Right renal cortex interstitium (tissue), 3 donors: ENCODE data around the gene MS4A1. TPM values are rescaled to one million over a fixed set of nuclear protein-coding genes. Genes with fewer than 3 reads are reported as not detected.
"Not testable (repeated sequence)": the region's sequence is repeated elsewhere in the genome, so short reads cannot be mapped to it uniquely, and the experiment has no call there.

Experiments
- DNase-seq, 3 donors: peaks; one replicate each; pipeline ENCODE4 v3.0.0-alpha.2; 2013; ENCODE audit warnings: low read depth in 3 of 3, low spot score in 2 of 3
- polyA plus RNA-seq, 3 donors: library from polyadenylated mRNA; unstranded; fragments of 120-200 nt; gene quantifications; one replicate each; pipeline ENCODE4 v1.2.1, GENCODE V29; 2013; ENCODE audit not compliant: insufficient read length in 3 of 3

MS4A1 gene
- polyA plus RNA-seq = 1 to 10 TPM in 1 of 3 donors, under 1 TPM in 2; 0.32 to 1.3 (median 0.35) TPM

- no peak for DNase-seq
Measured at GRCh38 chr11:60455531-60456042, at the start of gene MS4A1. TSS of gene MS4A1 (plus strand) at chr11:60455847. CDS start at chr11:60462375, 6,528 bp downstream.

GRCh38 chr11:60420015-60420414, 35.6 kb upstream of the MS4A1 start:
- DNase-seq = no peak

GRCh38 chr11:60422609-60423008, 33.0 kb upstream of the MS4A1 start:
- DNase-seq = no peak

DNA sequence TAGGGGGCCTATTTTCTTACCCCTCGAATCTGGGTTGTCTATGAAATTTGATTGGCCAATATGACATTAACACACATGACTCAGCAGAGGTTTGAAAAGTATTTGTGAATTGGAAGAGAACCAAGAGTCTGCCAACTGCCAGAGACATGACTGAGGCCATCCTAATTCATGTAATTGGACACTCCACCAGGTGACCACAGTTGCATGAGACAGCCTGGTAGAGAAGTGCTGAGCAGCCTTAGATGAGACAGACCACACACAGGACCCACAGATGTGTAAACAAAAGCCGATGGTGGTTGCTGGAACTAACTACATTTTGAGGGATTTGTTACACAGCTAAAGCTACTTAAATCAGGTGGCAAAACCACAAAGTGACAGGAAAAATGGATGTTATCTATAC, 27.1 kb upstream of the MS4A1 start:
- no peak for DNase-seq

DNA sequence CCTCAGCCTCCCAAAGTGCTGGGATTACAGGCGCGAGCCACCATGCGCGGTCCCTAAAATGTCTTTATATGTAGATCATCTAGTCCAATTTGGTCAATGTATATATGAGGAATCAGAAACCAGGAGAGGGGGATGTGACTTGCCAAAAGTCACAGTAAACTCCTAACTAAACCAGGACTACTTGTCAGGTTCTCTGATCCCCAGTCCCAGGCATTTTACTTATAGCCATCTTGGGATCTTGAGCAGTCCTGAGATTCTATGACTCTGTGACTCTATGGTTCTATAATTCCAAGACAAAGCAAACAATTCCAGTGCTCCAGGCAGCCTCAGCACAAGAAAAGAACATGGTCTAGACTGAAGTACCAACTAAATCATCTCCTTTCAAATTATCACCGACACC, 26.4 kb upstream of the MS4A1 start, which contains the start of gene MS4A5:
Gene MS4A5, plus strand, starts transcription at position 301 of the 400 bp plus-strand sequence. CDS start 103 bp downstream, outside the sequence.
- no peak for DNase-seq

DNA sequence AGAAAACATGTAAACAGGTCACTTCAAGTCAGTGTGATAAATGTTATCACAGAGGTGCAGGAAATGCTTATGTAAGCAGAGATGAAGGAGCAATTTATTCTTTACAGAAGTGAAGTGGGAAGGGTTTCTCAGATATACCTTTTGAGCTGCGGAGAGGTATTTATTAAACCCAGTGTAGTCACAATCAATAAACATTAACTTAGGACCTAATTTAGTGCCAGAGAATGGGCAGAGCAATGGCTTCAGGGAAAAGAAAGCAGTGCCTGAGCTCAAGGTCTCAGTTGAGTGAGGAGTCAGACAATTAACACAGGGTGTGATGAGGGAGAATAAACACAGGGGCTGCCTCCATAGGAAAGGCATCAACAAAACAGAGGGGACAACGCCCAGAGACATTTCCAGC, 24.4 kb upstream of the MS4A1 start:
- DNase-seq = no peak

DNA sequence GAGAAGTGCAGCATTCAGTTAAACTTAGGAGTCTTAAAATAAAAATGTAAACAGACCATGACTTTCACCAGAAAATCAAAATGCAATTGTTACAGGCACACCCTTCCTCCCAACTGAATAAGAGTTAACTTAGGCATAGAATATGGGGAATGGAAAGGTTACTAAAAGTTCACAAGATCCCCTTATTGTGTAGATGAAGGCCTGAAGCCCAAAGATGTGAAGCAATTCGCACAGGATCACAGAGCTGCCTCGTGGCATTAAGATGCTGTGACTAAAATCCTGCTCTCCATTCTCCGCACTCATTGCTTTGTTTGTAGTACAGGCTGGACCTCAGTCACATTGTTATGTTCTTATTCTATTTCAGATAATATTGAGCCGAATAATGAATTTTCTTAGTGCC, 22.2 kb upstream of the MS4A1 start:
- DNase-seq = no peak

GRCh38 chr11:60447070-60447469, 8.6 kb upstream of the MS4A1 start:
- DNase-seq = no peak

- DNase-seq = no peak
Measured at GRCh38 chr11:60447846-60448245, 7.8 kb upstream of the MS4A1 start.

DNA sequence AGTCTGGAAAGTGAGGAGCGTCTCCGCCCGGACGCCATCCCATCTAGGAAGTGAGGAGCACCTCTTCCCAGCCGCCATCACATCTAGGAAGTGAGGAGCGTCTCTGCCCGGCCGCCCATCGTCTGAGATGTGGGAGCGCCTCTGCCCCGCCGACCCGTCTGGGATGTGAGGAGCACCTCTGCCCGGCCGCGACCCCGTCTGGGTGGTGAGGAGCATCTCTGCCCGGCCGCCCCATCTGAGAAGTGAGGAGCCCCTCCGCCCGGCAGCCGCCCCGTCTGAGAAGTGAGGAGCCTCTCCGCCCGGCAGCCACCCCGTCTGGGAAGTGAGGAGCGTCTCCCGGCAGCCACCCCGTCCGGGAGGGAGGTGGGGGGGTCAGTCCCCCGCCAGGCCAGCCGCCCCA, 4.5 kb upstream of the MS4A1 start:
- DNase-seq = not testable (repeated sequence)

- no peak for DNase-seq
Measured at GRCh38 chr11:60454212-60454611, 1.4 kb upstream of the MS4A1 start.

DNA sequence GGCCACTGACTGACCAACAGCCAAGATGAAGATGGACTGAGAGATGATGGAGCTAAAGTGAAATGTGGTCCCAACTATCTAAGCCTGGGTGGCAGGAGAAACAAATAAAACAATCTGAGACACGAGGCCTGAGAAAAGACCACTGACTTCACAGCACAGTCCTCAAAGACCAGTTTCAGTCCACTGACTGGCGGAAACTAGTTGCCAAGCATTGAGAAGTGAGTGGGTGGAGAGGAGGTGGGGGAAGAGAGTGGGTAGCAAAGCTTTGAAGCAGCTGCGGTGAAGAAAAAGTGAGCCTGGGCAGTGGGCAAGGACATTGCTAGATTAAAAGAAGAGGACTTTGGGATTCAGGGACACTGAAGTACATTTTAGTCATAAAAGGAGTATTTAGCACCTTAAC, 1.9 kb downstream of the MS4A1 start:
- DNase-seq = no peak

- no peak for DNase-seq
Measured at GRCh38 chr11:60459345-60459744, 3.7 kb downstream of the MS4A1 start.

DNA sequence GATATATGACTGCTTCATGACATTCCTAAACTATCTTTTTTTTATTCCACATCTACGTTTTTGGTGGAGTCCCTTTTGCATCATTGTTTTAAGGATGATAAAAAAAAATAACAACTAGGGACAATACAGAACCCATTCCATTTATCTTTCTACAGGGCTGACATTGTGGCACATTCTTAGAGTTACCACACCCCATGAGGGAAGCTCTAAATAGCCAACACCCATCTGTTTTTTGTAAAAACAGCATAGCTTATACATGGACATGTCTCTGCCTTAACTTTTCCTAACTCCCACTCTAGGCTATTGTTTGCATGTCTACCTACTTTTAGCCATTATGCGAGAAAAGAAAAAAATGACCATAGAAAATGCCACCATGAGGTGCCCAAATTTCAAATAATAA, 13.2 kb downstream of the MS4A1 start:
- DNase-seq = no peak

DNA sequence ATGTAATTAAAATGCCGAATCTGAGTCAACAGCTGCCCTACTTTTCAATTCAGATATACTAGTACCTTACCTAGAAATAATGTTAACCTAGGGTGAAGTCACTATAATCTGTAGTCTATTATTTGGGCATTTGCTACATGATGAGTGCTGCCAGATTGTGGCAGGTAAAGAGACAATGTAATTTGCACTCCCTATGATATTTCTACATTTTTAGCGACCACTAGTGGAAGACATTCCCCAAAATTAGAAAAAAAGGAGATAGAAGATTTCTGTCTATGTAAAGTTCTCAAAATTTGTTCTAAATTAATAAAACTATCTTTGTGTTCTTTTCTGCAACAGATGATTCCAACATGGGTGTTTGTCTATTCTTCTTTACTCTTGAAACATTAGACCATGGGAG, 14.1 kb downstream of the MS4A1 start:
- no peak for DNase-seq

- no peak for DNase-seq
Measured at GRCh38 chr11:60477035-60477445, 21.4 kb downstream of the MS4A1 start.

DNA sequence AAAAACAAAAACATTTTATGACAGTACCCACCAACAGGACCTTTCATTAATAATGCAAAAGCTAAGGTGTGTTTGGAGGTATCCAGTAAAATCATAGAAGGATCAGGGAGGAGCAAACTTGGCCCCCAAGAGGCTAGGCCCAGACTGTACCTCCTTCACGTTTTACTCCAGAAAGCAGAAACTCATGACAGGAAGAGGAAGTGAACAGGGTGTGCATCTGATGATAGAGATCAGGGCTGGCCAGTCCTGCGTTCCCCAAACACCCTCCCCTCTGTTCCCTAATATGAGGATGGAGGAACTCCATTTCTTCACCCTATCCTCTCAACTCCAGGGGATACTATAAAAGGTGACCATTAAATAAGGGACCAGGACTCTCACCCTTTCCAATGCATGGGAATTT, 26.7 kb downstream of the MS4A1 start:
- no peak for DNase-seq

- no peak for DNase-seq
Measured at GRCh38 chr11:60485987-60486386, 30.3 kb downstream of the MS4A1 start.

- no peak for DNase-seq
Measured at GRCh38 chr11:60492488-60493009, 36.9 kb downstream of the MS4A1 start, which contains the start of gene MS4A12. TSS of gene MS4A12 (plus strand) at chr11:60492778. CDS start at chr11:60497319, 4,541 bp downstream.

GRCh38 chr11:60493454-60493853, 37.8 kb downstream of the MS4A1 start:
- DNase-seq = no peak

DNA sequence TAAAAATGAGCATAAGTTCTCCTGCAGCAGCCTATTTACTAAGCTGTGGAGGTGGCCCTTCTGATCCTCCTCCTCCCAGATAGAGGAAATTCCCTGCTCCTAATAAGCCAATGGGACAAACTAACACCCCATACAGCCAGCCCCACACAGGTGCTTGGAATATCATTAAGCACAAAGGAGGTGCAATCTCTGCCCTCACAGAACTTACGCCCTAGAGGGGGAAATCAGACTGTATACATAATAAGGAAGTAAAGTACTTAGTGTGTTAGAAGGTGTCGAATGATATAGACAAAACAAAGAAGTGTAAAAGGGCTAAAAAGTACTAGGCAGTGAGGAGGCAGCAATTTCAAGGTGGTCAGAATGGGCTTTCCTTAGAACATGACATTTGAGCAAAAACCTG, 42.8 kb downstream of the MS4A1 start:
- no peak for DNase-seq

- DNase-seq = no peak
Measured at GRCh38 chr11:60498853-60499252, 43.2 kb downstream of the MS4A1 start.
